CD4-positive, alpha-beta T cell (primary cell): Measurements from ENCODE around the gene SUMO4. TPM values are rescaled to one million over a fixed set of nuclear protein-coding genes. Genes with fewer than 3 reads are reported as not detected.
A peak's percentile ranks its signal among the peaks of the same experiment; 100 is the strongest.

ENCODE experiments used
- ATAC-seq: fragments of 200-7000 bp; cut with Tn5 transposase; one replicate; pipeline ENCODE4 v1.10.0; 2022; ENCODE audit warnings: mild to moderate bottlenecking; ENCODE audit not compliant: poor library complexity
- CTCF ChIA-PET: fragments of 350-600 bp; sonication (Branson Sonifier 250); formaldehyde crosslinking; loops from one replicate; lab custom pipeline; 2021; ENCODE audit warnings: antibody characterized with exemption, inconsistent platforms; lab: Charles Lee
- POLR2A ChIA-PET: fragments of 350-600 bp; sonication (Branson Sonifier 250); formaldehyde crosslinking; loops from one replicate; lab custom pipeline; 2021; ENCODE audit warnings: antibody characterized with exemption, inconsistent platforms; lab: Charles Lee
- DNase-seq, 14 experiments: peaks; one replicate each; pipeline ENCODE4 v3.0.0-alpha.2; 2013 to 2020; ENCODE audit warnings: mixed read lengths in 2 of 14
- H3K27ac ChIP-seq, 2 donors: one replicate each; pipeline versions ENCODE4 v1.5.1 to v1.7.0; 2013; ENCODE audit warnings: low read length in 2 of 2, low read depth in 1 of 2, mild to moderate bottlenecking in 1 of 2
- H3K27me3 ChIP-seq, 2 experiments: 1 replicate in 1 of 2; 2 replicates in 1 of 2; pipeline versions ENCODE4 v1.6.1 to v1.7.0; 2013; ENCODE audit warnings: low read length in 2 of 2, control low read depth in 1 of 2, mild to moderate bottlenecking in 1 of 2, moderate library complexity in 1 of 2; ENCODE audit not compliant: insufficient read depth in 2 of 2, control insufficient read depth in 1 of 2
- H3K36me3 ChIP-seq: one replicate; pipeline ENCODE4 v1.6.1; 2013; ENCODE audit warnings: low read length, control low read depth; ENCODE audit not compliant: insufficient read depth
- H3K4me1 ChIP-seq: one replicate; pipeline ENCODE4 v1.6.1; 2013; ENCODE audit warnings: low read length, control low read depth; ENCODE audit not compliant: insufficient read depth
- H3K4me3 ChIP-seq: one replicate; pipeline ENCODE4 v1.5.1; 2013; ENCODE audit warnings: mild to moderate bottlenecking, low read length, moderate library complexity
- H3K9me3 ChIP-seq, 2 experiments: 1 replicate in 1 of 2; 2 replicates in 1 of 2; pipeline versions ENCODE4 v1.6.1 to v1.7.0; 2013; ENCODE audit warnings: low read length in 2 of 2, mild to moderate bottlenecking in 2 of 2, control low read depth in 1 of 2, moderate library complexity in 1 of 2; ENCODE audit not compliant: control insufficient read depth in 1 of 2, insufficient read depth in 1 of 2
- H3K27ac Mint-ChIP-seq: one replicate; pipeline ENCODE4 v1.8.0; 2020; ENCODE audit warnings: mixed read lengths
- H3K27me3 Mint-ChIP-seq: one replicate; pipeline ENCODE4 v1.8.0; 2021; ENCODE audit warnings: mixed read lengths
- H3K36me3 Mint-ChIP-seq: one replicate; pipeline ENCODE4 v1.8.0; 2021; ENCODE audit warnings: low read depth, mixed read lengths
- H3K4me1 Mint-ChIP-seq: one replicate; pipeline ENCODE4 v1.8.0; 2021; ENCODE audit warnings: low read depth, mixed read lengths
- H3K4me3 Mint-ChIP-seq: one replicate; pipeline ENCODE4 v1.8.0; 2020; ENCODE audit warnings: mild to moderate bottlenecking, mixed read lengths
- H3K9me3 Mint-ChIP-seq: one replicate; pipeline ENCODE4 v1.8.0; 2020; ENCODE audit warnings: mixed read lengths
- CTCF ChIP-seq: fragments of 200-600 bp; IDR thresholded peaks from one replicate; pipeline ENCODE4 v1.8.0; 2022; ENCODE audit warnings: antibody characterized with exemption, mild to moderate bottlenecking
- intact Hi-C, 2 experiments: fragments of 100-400 bp; cut with DNase I in 1 of 2; cut with micrococcal nuclease in 1 of 2; formaldehyde crosslinking; loops; one replicate each; pipeline versions ENCODE4 v1.15.1 to v1.9.0; 2023 to 2025; cut with DNase I, micrococcal nuclease
- total RNA-seq, 174 experiments: library from RNA in 2 of 174; stranded (reverse) in 2 of 174; gene quantifications; one replicate each; pipeline ENCODE4 v1.2.3 and lab custom pipeline; 2021 to 2026

The SUMO4 gene
- total RNA-seq, 2 experiments from 2014 or later: 8.6 to 8.7 TPM

DNA sequence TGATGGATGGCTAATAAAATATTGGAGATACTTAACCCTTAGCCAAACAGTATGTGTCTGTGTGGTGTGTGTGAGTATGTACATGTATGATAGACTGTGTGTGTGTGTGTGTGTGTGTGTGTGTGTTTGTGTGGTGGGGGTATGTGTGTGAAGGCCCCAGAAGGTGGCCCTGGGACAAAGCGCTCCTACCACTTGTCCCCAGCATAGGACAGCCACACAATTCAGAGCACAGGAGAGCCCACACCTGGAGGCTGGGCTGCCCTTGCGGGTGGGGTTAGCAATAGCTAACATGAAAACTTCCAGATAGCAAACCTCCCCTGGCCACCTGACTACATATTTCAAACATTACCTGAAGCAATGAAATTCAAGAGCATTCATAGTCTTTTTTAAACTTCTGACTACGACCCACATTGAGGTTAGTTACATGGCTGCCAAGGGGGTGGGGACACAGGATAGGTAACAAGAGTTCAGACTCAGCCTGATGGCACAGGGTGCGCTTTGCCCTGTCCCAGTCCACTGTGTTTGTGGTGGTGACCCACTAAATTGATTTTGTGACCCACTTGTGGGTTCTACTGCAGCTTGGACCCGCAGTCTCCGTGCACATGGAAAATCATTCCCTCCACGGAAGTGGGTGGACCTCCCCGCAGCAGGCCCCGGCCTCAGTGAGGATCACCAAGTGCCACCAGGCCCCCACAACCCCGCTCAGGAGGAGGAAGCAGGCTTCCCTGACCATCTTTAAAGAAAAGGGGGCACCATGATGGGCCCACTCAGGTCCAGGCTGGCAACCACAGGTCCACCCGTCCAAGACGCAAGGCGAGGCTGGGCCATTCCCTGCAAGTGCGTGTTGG lies 50.0 kb downstream of the SUMO4 start:
- POLR2A ChIA-PET: no interaction called here
- peaks cover 45% of the 10 kb centered on the region for H3K36me3 ChIP-seq
- H3K36me3 Mint-ChIP-seq: peaks cover 35% of the 10 kb centered on the region

More for the DNA sequence above, 50.0 kb downstream of the SUMO4 start:
- no peaks in the 10 kb centered on the region for H3K9me3 ChIP-seq
- H3K4me1 Mint-ChIP-seq: no peaks in the 10 kb centered on the region
- CTCF ChIA-PET: interaction anchor here (1.6 to 1.7 kb wide), 2 partner anchors 368 to 421 kb away, joined by 3 to 5 read pairs; no protein-coding TSS in a partner anchor
- H3K27ac Mint-ChIP-seq: peak overlapping the region; percentile 36
- H3K4me3 ChIP-seq: no peak overlapping the region
- peaks cover 9% of the 10 kb centered on the region for H3K4me1 ChIP-seq
- ATAC-seq (peak; percentile 28), DNase-seq (no peak)
- H3K27me3 ChIP-seq: no peaks in the 10 kb centered on the region
- intact Hi-C loops: loop anchor here in 1 of 2 experiments (2.0 kb wide), 1 partner anchor 53 kb away; no protein-coding TSS in a partner anchor
- no peak for TF ChIP-seq CTCF
- no peaks in the 10 kb centered on the region for H3K9me3 Mint-ChIP-seq
- peak overlapping the region; percentile 15 for H3K4me3 Mint-ChIP-seq
- no peaks in the 10 kb centered on the region for H3K27me3 Mint-ChIP-seq
- H3K27ac ChIP-seq: no peak overlapping the region

Other genes with a start within 250 kb of the SUMO4 start
- 100 to 1,000 TPM; 121 to 123 TPM for gene TAB2, start 82.5 kb upstream of the SUMO4 start, total RNA-seq
- 10 to 100 TPM; 70.2 to 71.0 TPM for gene ZC3H12D, start 84.8 kb downstream of the SUMO4 start, total RNA-seq
- gene PPIL4, start 145.8 kb downstream of the SUMO4 start, total RNA-seq: 10 to 100 TPM; 51.8 to 53.5 TPM
- 10 to 100 TPM; 24.1 to 25.9 TPM for gene GINM1, start 166.1 kb downstream of the SUMO4 start, total RNA-seq
- 10 to 100 TPM; 17.0 to 18.1 TPM for gene KATNA1, start 248.5 kb downstream of the SUMO4 start, total RNA-seq